HG02884 (cell line): Measurements from ENCODE around the gene PAM.
"Not testable (repeated sequence)": the region's sequence is repeated elsewhere in the genome, so short reads cannot be mapped to it uniquely, and the experiment has no call there.

Experiments
- ATAC-seq: cut with Tn5 transposase; IDR thresholded peaks from one replicate; pipeline ENCODE4 v1.9.1; 2021; ENCODE audit warnings: mild to moderate bottlenecking, moderate library complexity; ENCODE audit not compliant: unreplicated experiment

PAM gene

DNA sequence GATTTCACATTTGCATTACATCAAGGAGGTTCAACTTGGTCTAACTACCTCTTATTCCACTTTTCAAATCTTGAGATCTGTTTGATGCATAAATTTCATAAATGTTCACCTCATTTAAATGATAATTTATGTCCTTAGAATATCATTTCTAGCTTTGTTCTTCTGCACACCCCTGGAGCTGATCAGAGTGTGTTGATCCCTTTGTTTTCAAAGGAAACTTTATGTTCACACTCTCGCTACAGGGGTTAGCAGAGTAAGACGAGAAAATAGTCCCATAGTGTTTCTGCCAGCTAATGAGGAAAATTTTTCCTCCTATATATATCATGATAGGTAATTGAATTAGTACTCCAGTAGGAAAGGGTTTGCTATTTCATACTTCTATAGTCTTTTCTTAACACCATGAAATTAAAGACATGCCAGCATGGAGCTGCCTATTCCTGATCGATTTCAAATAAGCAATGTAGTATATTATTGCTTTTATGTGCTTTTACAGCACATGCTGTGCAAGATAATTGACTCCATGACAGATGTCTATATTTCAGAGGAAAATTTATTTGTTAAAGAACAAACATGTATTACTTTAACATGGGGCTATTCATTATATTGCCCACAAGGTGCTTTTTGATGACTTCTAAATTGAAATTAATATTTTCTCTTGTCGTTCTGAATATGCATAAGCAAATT, 4.8 kb upstream of the PAM start:
- no peak for ATAC-seq

DNA sequence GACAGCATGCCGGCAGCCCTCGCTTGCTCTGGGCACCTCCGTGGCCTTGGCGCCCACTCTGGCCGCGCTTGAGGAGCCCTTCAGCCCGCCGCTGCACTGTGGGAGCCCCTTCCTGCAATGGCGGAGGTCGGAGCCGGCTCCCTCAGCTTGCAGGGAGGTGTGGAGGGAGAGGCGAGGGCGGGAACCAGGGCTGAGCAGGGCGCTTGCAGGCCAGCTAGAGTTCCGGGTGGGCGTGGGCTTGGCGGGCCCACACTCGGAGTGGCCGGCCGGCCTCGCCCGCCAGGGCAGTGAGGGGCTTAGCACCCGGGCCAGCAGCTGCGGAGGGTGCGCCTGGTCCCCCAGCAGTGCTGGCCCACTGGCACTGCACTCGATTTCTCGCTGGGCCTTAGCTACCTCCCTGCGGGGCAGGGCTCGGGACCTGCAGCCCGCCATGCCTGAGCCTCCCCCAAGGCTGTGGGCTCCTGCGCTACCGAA, 3.2 kb upstream of the PAM start:
- ATAC-seq: not testable (repeated sequence)

DNA sequence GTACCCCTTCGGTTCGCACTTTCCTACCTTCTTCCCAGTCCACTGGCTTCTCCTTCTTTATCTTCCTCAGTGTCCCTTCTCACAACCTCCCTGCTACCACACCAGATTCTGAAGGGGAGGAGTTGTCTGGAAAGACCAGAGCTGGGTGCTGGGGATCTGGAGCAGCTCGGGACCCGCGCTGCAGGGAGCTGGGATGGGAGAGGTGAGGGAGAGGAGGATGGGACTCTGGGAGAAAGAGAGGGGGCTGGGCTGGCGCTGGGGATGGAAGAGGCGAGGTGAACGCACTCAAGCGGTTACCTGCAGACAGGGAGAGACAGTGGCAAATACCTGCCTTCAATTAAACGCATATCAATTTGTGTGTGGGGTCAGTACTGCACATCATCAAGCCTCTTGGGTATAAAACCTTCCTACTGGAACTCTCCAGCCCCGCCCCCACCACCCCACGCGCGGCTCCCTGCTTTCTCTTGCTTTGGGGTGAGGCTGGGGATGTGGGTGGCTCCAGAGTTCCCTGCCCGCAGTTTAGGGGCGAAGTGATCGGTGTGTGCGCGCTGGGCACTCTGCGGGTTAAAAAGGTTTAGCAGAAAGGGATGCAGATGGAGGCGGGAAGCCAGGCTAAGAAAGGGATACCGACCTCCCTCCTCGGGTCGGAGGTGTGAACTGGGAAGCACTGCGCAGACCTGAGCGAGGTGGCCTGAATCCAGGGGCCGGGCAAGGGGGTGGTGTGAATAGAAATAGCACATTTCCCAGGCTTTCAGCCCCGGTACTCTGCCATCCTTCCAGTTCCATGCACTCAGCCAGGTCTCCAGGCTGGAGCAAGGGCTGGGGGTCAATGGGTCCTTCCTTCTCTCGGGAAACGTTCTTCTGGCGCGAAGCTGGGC, 977 bp upstream of the PAM start:
- no peak for ATAC-seq

- peak; percentile 58 for ATAC-seq
These were observed 724 bp downstream of the PAM start for GRCh38 chr5:102755686-102756371.

DNA sequence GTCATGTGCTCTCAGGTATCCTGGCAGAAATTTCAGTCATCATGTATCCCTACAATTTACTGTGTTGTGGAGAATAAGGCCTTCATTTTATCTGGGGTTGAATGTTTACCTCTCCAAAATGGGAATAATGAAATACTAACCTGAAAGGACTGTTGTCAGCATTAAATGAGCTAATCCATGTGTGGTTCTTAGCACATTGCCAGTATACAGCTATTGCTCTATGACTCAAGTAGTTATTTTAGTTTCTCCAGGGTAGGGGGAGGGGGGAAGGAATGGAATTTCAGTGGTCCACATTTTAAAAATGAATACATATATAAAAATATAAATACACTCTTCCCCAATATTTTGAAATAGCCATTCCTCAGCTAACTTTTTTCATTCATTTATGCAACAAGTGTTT, 3.5 kb downstream of the PAM start:
- ATAC-seq: no peak

GRCh38 chr5:102759289-102759688, 4.2 kb downstream of the PAM start:
- ATAC-seq: no peak

DNA sequence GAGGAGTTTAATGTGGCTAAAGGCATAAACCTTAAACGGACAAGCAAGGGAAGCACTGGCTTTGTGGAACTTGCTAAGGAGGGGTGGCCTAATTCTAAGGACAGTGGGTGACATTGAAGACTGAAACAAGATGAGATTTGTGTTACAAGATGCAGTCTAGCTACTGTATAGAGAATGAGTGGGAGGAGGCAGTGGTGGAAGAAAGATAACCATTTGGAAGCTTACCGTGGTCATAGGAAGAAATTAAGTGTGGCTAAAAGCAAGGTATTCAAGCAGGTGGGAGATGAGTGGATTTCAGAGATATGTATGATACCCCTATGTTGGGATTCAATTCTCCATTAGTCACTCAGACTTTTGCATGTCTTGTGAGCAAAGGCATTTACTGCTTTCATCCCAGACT, 4.6 kb downstream of the PAM start:
- no peak for ATAC-seq

DNA sequence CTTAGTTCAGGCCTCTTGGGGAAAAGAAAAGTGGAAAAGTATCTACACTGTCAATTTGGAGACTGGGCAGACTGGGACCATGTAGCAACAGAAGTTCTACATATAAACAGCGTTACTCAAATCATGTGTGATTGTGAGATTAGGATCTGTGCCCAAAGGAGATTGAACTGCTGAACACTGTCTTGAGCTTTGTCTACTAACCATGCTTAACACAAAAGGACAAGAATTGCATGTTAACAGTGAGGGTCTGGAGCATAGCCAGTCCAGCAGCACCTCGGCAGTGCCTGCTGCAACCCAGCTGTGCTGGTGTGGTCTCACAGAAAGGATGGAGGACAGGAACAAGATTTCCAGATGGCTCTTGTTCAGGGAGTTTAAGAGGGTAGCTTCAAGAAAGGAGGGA, 5.7 kb downstream of the PAM start:
- no peak for ATAC-seq

DNA sequence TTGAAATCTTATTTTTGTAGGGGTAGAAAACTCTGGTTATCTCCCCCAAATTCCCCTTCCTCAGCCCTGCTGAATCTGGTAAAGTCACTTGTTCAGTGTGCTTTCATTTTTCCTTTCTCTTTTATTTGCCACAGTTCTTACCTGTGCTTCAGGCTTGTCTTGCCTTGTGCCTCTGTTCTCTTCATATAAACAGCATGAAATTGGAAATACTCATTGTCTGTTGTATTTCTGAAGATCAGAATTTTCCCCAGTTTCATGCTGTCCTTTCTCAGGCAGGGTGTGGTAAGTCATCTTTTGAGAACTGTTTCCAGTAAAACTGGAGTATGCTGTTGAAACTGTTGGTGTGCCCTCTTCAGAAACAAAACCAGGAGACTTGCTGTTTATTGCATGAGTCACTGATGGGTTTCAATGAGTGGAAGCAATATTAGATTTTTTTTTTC, 7.0 kb downstream of the PAM start:
- ATAC-seq: peak; percentile 46

DNA sequence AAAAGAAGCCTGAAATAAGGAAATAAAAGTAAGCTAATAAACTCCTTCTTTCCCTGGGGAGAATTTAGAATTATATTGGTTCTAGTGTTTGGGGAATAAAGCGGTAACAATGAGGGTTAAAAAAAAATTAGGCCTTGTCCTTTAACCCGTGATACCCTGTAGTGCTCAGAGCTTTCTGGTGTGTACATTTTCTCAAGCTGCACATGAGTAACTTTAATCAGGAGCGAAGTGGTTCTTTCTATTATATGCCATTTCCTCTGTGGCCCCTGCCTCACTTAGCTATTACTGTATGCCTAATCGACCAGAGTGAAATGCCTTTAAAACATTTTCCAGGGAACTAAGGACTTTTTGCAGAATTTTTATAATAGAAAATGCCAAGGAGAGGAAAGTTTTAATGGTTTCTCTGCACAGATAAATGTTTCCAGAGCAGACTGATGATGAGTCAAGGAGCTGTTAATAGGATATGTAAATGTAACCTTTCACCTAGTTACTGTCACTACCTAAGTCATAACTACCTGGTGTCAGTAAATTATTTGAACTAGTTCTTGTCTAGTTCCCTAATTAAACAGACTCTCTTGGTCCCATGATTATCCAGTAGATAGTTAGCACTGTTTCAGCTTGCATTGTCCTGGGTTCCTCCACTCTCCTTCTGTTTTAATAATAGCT, 7.6 kb downstream of the PAM start:
- peak; percentile 27 for ATAC-seq

- no peak for ATAC-seq
These were observed 8.6 kb downstream of the PAM start for GRCh38 chr5:102763734-102764133.

DNA sequence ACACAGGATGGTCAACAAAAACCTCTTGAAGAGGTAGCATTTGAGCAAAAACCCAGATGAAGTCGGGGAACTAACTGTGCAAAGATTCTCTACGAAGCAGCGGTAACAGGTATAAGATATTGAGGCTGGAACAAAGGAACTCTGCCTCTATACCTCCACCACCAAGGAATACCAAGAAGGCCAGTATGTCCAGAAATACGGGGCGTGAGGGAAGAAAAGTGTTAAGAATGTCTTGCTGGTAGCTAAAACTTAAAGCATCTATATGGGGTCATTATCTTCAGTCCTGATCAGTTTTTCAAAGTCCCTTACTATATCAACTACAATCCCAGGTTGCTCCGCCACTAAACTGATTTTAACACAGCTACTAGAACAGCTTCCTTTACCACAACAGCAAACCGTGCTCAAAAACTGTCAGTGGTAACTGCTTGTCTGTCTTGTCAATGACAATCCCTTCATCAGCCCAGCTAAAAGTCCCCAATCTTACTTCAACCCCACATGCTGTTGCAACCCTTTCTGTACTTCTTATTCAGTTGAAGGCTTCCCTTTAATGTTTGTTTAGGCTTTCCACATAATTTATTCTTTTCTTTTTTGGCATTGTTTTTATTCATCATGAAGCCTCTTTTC, 9.4 kb downstream of the PAM start:
- no peak for ATAC-seq

- no peak for ATAC-seq
These were observed 10.2 kb downstream of the PAM start for GRCh38 chr5:102765350-102765749.

- ATAC-seq: no peak
These were observed 11.4 kb downstream of the PAM start for GRCh38 chr5:102766295-102767090.

DNA sequence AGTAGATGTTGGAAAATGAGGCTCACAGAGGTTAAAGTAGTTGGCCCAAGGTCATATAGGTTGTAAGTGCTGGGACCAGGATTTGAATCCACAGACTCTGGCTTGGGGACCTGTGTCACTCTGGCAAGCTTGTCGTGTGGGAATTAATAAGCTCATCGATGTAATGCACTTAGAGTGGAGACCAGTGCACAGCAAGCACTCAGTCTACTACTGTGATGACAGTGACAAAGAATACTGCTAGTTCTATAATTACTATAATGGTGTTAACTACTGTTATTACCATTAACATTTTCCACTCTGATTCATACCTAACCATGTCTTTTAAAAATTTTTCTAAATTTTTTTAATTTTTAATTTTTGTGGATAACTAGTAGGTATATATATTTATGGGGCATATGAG, 12.8 kb downstream of the PAM start:
- ATAC-seq: peak; percentile 52

DNA sequence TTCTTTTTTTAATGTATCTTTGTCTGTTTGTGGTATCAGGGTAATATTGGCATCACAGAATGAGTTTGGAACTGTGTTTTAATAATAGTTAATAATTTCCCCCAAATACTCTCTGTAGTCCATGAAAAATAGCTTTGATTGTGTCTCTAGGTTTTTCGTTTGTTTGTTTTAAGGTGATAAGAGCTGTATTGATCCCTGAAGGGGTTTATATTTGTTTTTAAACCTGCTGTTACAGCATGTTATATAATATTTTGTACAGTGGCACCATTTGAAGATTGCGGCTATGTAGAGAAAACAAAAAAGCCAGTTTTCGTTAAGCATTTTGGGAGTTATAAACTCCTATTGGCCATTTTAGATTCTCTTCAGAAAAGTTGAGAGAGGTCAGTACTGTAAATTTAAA, 15.7 kb downstream of the PAM start:
- ATAC-seq: no peak

GRCh38 chr5:102771435-102771834, 16.3 kb downstream of the PAM start:
- no peak for ATAC-seq

GRCh38 chr5:102772273-102772672, 17.2 kb downstream of the PAM start:
- ATAC-seq: no peak

DNA sequence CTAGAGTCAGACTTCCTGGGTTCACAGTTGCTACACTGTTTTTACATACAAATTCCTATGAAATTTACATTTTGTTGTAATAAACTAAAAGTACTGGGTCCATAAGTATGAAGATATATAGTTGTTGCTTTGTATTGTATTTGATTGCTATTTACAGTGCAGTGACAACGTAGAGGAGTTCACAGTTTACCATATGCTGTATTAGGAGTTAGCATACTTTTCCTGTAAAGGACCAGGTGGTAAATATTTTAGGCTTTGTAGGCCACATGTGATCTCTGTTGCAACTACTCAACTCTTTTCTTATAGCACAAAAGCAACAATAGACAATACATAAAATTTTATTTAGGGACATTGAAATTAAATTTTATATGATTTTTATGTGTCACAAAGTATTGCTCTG, 18.0 kb downstream of the PAM start:
- no peak for ATAC-seq

- not testable (repeated sequence) for ATAC-seq
These were observed 20.7 kb downstream of the PAM start for GRCh38 chr5:102775756-102776155.
